HG03457 (cell line): Measurements from ENCODE around the gene MTFR1L.

Experiments
- ATAC-seq: cut with Tn5 transposase; IDR thresholded peaks from one replicate; pipeline ENCODE4 v1.9.1; 2021; ENCODE audit warnings: moderate number of reproducible peaks; ENCODE audit not compliant: unreplicated experiment

Gene MTFR1L

DNA sequence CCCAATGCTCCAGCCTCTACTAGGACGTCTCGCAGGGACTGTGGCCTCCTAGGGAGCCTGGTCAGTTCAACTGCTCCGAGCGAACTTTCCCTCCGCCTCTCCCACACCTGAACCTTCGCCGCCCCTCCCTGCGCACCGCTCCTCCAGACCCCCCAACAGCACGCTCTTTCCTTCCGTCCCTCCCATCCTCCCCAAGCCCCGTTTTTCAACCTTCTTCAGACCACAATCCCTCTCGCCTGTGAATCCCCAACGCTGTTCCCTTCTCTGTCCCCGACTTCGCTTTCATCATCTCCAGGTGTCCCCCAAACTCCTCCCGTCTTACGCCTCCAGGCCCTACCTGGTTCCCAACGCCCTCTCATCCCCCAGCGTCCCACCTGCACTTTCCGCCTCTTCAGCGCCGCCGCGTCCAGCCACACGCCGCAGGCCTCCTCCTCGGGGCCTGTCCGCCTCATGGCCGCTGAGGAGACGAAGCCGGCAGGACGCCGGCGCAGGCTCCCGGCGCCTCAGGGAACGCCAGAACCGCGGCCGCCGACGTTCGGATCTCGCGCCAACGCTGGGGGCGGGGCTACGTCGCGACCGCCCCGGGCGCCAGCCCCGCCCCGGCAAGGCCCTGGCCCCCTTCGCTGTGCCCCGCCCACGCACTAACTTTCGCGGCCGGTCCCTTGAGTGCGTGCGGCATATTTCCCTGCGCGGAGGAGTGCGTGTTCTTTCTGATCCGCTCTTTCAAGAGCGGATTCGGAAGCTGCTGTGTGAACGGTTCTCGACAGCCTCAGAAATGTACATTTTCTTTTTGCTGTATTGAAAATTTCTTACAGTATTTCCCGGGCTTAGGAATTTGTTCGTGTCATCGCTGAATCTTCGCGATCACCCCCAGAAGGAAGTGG, 39.4 kb downstream of the MTFR1L start, which contains the start of gene AUNIP:
Gene AUNIP (minus strand): TSS at position 552 of the 884 bp plus-strand sequence. CDS start 100 bp downstream, at position 452.
- peak; percentile 66 for ATAC-seq

DNA sequence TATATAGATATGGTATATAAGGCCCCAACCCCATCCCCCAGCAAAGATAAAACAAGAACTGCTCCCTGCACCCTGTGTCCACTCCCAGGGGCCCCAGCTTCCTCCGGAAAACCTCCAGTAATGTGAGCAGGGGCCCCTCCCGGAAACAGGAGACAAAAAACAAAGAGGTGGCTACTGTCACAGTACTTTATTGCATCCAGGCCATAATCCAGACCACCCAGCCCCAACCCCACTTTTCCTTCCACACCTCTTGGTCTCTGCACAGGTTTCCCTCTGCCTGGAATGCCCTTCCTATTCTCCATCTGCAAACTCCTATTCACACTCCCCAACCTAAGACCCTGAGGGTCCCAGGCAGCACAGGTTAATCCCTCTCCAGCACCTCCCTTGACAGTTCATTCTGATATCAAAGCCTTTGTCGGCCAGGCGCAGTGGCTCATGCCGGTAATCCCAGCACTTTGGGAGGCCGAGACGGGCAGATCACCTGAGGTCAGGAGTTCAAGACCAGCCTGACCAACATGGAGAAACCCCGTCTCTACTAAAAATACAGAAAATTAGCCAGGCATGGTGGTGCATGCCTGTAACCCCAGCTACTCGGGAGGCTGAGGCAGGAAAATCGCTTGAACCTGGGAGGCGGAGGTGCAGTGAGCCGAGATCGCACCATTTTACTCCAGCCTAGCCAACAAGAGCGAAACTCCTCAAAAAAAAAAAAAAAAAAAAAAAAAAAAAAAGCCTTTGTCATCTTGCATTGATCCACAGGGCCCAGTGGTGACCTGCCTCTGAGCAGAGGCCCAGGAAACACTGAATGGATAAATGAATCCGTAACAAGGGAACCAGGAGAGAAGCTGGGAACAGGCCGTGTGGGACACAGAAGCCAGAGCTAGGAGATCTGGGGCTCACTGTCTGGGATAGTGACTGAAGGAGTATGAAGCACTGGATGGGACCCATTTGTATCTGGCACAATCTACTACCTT, 41.8 kb downstream of the MTFR1L start:
- ATAC-seq = no peak

DNA sequence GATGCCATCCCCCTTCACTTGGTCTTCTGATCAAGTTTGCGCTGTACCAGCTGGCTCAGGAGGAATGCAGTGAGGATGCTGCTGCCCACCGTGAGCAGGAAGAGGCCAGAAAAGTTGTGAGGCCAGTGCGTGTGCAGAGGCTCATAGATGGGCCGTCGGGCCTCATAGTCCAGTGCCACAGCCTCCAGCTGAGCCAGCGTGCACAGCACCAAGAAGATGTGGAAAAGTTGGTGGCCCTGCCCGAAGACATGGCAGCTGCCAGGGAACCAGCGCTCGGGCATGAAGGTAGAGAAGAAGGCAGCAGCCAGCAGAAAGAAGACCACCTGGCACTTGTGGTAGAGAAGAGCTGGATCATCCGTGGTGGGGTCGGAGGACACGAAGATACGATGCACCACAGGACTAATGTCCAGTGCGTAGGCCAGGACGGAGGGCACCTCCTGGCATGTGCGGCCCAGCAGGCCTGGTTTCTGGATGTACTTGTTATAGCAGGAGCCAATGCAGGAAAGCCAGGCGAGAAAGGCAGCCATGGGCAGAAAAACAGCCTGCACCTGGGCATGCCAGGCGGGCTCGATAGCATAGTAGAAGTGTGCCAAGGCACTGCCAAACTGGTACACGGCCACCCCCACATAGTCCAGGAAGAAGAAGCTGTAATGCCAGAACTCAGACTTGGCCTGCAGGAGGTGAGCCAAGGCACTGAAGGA, 43.2 kb downstream of the MTFR1L start:
- ATAC-seq = no peak

DNA sequence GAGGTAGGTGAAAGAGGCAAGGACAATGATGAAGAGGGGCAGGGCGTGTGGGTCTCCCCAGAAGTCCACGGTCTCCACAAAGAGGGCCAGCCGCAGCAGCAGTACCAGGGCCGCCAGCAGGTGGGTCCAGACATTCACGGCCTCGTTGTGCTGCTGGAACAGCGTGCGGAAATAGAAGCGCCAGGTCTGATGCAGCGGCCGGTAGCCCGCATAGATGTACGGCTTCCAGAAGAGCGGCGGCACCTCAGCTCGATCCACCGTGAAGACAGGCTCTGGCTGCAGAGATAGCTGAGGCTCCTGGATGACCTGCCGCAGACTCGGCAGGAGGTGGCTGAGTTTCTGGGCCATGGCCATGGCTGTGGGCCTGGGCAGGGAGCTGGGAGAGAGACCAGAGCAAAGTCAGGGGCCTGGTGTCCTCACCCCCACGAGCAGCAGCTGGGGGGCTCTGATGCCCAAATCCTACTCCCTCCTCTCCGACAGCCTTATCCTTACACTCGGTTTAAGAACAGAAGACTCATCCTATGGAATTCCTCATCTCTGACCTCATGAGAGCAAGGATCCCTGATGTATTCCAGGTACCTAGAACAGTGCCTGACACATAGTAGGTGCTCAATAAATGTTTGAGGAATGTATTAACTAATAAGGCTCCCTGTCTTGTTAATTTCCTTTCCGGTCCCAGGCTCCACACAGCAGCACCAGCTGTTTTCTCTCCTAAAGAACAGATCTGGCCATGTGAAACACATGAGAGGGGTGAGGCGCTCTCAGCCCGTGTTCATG, 43.9 kb downstream of the MTFR1L start:
- ATAC-seq = no peak

DNA sequence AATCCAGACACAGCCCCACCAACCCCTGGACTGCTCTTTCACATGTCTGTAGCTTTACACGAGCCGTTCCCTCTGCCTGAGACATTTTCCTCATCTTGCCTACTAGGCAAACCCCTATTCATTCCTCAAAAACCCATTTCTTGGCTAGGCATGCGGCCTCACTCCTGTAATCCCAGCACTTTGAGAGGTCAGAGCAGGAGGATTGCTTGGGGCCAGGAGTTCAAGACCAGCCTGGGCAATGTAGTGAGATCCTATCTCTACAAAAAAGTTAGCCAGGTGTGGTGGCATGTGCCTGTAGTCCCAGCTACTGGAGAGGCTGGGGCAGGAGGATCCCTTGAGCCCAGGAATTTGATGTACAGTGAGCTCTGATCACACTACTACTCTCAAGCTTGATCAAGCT, 44.7 kb downstream of the MTFR1L start:
- ATAC-seq = no peak

DNA sequence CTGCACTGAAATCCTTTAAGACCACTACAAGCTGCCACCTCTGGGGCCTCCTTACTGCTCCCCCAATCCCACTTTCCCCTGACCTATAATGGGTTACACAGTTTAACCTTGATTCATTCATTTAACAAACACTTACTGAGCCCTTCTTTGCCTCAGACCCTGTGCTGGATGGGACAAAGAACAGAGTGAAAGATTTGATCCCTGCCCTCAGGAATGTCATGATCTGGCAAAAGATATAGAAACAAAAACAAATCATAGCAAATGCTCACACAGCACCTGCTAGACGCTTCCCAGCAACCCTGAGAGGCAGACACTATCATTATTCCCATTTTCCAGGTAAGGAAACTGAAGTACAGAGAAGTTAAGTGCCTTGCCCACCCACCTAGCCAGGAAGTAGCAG, 46.5 kb downstream of the MTFR1L start:
- no peak for ATAC-seq

DNA sequence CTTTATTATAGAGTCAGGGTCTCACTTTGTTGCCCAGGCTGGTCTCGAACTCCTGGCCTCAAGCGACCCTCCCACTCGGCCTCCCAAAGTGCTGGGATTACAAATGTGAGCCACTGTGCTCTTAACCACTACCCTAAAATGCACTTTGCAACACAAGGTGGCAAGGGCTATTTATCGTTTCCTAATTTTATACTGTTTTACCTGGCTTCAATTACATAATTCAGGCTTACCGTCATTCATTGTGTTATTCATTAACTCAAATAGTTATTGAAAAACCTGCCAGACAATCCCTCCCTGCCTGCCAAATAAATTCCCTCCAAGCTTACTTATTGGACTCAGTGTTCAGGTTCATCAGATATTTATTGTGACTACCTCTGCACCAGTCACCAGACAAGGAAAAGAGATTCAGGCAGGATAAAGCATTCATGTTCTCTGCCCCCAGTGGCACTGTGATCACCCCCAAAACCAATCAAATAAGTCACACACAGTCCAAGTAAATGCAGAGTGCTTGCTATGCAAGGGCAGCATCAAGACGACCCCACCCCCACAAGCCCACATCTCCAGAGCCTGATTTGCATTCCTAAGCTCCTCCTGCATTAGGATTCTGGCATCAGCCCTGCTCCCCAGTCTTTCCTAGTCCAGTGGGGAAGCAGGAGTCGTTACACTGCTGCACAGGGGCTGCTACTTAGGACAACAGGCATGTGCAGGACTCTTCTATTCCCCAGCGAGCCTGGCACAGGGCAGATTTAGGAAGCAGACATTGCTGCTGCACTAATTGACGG, 47.6 kb downstream of the MTFR1L start:
- ATAC-seq = no peak

DNA sequence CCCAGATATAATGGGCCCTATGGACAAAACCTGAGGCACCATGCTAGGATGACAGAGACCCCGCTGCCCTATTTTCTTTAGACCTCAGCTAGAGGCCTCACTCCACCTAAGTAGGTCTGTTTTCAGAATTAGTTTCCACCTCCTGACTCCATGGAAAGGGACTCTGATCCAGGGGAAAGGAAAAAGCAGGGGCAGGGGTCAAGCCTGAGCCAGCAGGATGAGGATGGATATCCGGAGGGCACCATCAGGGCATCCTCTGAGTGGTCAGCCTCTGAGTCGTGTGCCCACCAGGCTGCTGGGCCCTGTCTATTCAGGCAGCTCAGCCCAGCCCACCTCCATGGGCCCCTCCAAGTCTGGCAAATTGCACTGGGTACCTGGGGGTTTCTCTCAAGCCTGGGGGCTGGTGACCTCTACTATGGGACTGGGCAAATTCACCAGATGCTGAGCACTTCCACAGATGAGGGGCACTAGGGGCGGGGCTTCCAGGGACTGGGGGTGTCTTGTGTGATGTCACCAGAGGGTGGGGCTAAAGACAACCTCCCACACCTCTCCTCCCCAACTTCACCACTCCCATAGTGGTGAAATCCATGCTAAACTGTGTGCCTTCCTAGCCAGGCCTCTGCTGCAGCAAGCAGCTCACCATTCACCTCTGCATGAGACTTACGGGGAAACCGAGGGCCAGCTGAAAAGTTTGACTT, 50.3 kb downstream of the MTFR1L start:
- no peak for ATAC-seq

DNA sequence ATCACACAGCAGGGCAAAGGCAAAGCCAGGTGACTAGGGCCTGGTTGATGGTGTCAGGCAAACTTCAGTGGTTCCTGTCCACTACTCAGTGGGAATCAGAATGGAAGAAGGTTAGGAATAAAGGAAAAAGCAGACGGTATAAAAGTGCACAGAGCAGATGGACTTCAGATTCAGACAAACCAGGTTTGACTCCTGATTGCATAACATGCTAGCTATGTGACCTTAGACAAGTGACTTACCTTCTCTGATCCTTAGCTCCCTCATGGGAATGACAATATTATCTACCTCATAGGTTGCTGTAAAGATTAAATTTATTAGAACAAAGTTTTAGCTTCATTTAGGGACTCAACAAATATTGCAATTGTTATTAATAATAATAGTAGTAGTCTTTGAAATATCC, 50.9 kb downstream of the MTFR1L start:
- ATAC-seq = no peak

DNA sequence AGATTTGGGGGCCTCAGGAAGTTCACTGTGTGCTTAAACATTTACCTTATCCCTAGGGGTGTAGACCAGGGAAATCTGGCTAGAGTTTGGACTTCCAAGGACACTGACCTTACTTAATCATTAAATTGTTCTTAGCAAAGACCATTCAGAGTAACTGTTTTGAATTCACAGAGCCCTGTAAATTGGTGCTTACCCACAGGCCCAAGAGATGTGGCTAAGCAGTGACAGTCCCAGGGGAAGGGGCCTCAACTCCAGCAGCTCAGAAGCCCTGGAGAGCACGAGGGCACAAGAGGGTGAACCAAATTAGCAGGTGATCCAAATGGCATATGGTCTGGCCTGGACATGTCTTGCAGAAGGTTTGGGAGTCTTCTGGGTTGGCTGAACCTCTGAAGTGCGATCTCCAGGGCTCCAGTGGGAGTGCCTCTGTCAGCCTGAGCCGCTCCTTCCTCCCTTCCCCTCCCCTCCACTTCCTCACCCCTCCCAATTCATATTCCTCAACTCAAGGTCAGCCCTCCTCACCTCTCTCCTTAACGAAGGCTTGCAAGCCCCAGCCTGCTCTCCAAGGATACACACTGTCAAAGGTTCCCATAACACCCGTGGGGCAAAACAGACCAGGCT, 51.4 kb downstream of the MTFR1L start:
- ATAC-seq = no peak

DNA sequence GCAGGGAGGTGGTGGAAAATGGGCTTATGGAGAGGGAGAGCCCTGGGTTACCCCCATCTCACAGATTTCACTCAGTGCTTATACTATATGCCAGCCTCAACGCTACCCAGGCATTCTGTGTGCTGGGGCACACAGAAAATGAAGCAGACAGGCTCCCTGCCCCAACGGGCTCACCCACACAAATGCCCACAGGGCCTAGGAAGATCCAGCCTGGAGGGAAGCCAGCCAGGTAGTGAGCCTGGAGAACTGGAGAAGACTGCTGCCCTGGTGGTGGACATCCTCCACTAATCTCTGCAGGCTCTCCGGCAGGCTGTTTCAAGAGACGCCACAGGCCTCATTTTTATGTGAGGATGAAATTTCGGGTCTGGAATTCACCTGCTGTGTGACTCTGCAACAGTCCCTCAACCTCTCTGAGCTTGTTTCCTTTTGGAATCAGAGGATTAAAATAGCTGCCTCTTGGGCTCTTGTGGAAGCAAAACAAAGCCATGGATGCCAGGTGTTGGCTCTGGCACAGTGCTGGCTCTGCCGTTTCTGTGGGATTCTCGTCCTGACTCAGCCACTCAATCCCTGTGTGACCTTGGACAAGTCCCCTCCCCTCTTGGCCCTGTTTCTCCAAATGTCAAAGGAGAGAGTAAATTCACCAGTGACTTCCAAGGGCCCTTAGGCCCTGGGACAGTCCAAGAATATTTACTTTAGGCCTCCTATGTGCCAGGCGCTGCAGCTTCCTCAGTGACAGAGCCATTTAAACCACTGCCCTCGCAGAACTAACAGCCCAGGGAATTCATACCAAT, 52.1 kb downstream of the MTFR1L start:
- no peak for ATAC-seq

DNA sequence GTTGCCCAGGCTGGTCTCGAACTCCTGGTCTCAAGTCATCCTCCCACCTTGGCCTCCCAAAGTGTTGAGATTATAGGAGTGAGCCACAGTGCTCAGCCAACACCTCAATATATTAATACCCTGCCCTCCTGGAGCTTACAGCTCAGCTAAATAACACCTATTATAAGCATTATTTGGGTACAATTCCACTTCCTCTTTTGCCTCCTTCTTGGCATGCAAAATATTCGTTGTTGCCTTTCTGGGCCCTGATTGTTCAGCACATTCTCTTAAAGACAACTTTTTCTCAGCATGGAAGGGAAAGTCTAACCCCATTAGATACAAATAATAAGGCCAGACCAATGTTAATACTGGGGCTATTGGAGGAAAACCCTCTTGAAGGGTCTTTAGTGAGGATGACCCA, 53.0 kb downstream of the MTFR1L start:
- ATAC-seq = no peak

DNA sequence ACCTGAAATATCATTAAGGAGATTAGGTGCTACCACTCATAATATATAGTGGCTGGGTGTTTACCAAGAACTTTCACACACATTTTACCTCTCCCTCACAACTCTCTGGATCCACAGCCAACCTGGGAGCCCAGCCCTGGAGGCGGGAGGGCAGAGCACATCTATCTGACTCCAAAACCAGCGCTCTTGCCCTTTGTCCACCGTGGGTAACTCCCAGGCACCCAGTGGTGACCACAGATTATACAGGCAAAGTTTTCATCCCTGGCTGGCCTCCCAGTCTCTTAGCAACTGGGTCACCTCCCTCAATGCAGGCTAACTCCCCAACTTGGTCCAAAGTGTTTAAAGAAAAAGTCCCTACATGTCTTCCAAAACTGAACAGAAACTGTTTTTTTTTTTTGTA, 53.4 kb downstream of the MTFR1L start:
- no peak for ATAC-seq

DNA sequence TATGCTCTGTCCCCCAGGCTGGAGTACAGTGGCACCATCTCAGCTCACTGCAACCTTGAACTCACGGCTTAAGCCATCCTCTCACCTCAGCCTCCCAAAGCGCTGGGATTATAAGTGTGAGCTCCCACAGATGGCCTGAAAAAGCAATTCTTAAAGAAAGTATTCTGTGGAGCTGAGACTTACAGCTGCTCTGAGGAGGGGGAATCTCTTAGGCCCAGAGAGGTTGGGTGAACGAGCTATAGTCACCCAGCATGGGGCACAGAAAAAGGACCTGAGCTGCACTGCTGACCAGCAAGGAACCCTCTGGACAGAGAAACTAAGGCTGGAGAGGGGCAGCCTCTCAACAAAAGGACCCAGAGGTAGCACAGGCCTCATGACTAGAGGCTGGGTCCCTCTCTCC, 54.5 kb downstream of the MTFR1L start:
- no peak for ATAC-seq

DNA sequence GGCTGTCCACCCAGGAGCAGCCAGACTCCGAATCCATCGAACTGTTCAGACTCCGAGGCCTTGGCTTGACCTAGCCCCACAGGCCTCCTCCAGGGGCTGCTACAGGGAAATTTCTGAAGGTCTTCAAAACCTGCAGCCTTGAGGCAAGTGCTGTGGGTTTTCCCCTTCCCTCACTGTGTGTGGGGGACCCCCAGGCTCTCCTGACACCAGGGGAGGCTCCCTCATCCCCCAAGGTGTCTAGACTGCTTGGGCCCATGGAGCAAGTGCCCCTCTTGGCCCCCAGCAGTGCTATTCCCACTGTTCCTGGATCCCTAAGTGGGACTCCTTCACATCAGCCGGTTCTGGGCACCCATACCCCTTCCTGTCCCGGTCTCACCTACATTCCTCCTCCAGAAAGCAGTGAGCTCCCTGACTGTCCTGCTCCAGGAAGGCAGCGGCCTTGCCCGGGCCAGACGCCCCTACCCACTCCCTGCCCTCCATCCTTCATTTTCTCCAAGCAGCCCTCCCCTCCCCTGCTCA, 54.9 kb downstream of the MTFR1L start:
- ATAC-seq = no peak

DNA sequence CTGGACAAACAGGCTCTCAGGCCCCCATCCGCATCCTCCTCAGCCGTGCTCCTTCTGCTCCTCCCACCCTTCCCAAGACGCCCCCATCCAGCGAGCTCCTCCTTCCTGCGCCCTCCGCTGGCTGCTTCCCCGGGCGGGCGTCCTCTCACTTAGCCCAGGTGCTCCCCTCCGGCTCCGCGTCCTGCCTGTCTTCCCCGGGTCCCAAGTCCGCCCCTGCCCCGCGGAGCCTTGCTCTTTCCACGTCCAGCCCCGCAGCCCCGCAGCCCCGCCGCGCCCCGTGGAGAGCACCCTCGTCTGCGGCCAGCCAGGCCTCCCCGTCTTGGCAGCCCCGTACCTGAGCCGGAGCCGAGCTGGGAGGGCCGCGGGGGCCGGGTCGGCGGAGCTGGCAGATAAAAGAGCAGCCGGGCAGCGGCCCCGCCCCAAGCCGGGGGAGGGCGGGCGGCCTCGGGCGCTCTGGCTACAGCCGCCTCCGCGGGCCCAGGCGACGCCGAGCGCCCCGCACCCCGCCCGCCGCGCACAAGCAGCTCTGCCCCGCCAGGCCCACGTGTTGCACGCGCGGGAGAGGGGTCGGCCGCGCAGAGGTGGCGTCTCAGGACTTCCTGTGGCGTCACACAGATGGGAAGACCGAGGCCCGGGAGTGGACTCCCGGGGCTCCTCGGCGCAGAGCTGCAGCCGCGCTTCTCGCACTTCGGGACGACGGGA, 55.6 kb downstream of the MTFR1L start, which contains the start of gene PAQR7:
Gene PAQR7 (minus strand): TSS at position 555 of the 702 bp plus-strand sequence. CDS start 11,869 bp downstream, outside the sequence.
- no peak for ATAC-seq
